K562 (cell line): ENCODE measurements around the gene FBL. TPM values are rescaled to one million over a fixed set of nuclear protein-coding genes. Genes with fewer than 3 reads are reported as not detected.

Source experiments
- CSDE1 ChIP-seq, 2 experiments: fragments of 450-650 bp; IDR thresholded peaks; 2 replicates each; pipeline ENCODE4 v1.6.1; 2016; ENCODE audit warnings: mild to moderate bottlenecking in 1 of 2
- ESRRA ChIP-seq: fragments of 450-650 bp; IDR thresholded peaks from 2 replicates; pipeline ENCODE4 v1.6.1; 2014; ENCODE audit warnings: low read depth, mild to moderate bottlenecking, moderate library complexity, borderline replicate concordance
- HDAC8 ChIP-seq: fragments of 450-650 bp; IDR thresholded peaks from 2 replicates; pipeline ENCODE4 v1.6.1; 2016; ENCODE audit warnings: mild to moderate bottlenecking, missing genetic modification characterization, moderate library complexity, missing compliant biosample characterization
- ID3 ChIP-seq, 2 experiments: fragments of 250-450 bp in 1 of 2; fragments of 450-650 bp in 1 of 2; sonication (Bioruptor Pico) in 1 of 2; IDR thresholded peaks; 2 replicates each; pipeline versions ENCODE4 v1.6.1 to v1.8.0; 2016 to 2021; ENCODE audit warnings: mild to moderate bottlenecking in 2 of 2, moderate library complexity in 2 of 2, missing compliant biosample characterization in 1 of 2, missing genetic modification characterization in 1 of 2
- ILK ChIP-seq: fragments of 450-650 bp; IDR thresholded peaks from 2 replicates; pipeline ENCODE4 v1.6.1; 2016; ENCODE audit warnings: missing genetic modification characterization, low read depth, mild to moderate bottlenecking, missing compliant biosample characterization, moderate library complexity, borderline replicate concordance
- MTF1 ChIP-seq: fragments of 250-450 bp; sonication (Bioruptor Pico); IDR thresholded peaks from 2 replicates; pipeline ENCODE4 v1.9.0; 2021; ENCODE audit warnings: moderate library complexity, mild to moderate bottlenecking, inconsistent platforms, borderline replicate concordance
- NKRF ChIP-seq: fragments of 450-650 bp; IDR thresholded peaks from 2 replicates; pipeline ENCODE4 v1.6.1; 2016; ENCODE audit warnings: borderline replicate concordance
- PHB ChIP-seq: fragments of 250-450 bp; sonication (Bioruptor Pico); IDR thresholded peaks from 2 replicates; pipeline ENCODE4 v1.5.0; 2021
- SIX5 ChIP-seq, 2 experiments: IDR thresholded peaks; 2 replicates each; pipeline ENCODE4 v1.6.1; 2011; ENCODE audit warnings: low read length in 2 of 2, borderline replicate concordance in 1 of 2, low read depth in 1 of 2, mild to moderate bottlenecking in 1 of 2, moderate library complexity in 1 of 2; ENCODE audit not compliant: insufficient read depth in 1 of 2
- polyA plus RNA-seq, 8 experiments: library from polyadenylated mRNA; depleted of rRNA in 4 of 8; stranded (reverse) in 5 of 8; unstranded in 3 of 8; fragments of >200 nt; fragmentation: Nextera tagmentation in 2 of 8; fragmentation: Illumina TruSeq in 1 of 8; extraction: Ambion mirVana in 2 of 8; extraction: Trizol in 1 of 8; gene quantifications; 2 replicates each; pipeline versions ENCODE4 v1.2.1 to v1.2.3, GENCODE V29; 2011 to 2014; ENCODE audit warnings: inconsistent platforms in 1 of 8, missing spikeins in 1 of 8
- total RNA-seq, 7 experiments: library from RNA; depleted of rRNA in 6 of 7; stranded (reverse); fragments of >200 nt in 6 of 7; fragmentation: Illumina TruSeq in 2 of 7; extraction: Trizol in 2 of 7; gene quantifications; 2 replicates each; pipeline versions ENCODE4 v1.2.1 to v1.2.3, GENCODE V29; 2011 to 2021; ENCODE audit warnings: low replicate concordance in 1 of 7
- TF ChIP-seq, protein P1 (sequence below): fragments of 250-450 bp; sonication (Bioruptor Pico); IDR thresholded peaks from 2 replicates; pipeline ENCODE4 v1.5.1; 2021; ENCODE audit warnings: mild to moderate bottlenecking

FBL gene
- total and polyA plus RNA-seq, 9 of the 15 experiments (the other 6 are each of a cell fraction or from before 2014, with no cell fraction given) = 201 to 1,696 (median 696) TPM

DNA sequence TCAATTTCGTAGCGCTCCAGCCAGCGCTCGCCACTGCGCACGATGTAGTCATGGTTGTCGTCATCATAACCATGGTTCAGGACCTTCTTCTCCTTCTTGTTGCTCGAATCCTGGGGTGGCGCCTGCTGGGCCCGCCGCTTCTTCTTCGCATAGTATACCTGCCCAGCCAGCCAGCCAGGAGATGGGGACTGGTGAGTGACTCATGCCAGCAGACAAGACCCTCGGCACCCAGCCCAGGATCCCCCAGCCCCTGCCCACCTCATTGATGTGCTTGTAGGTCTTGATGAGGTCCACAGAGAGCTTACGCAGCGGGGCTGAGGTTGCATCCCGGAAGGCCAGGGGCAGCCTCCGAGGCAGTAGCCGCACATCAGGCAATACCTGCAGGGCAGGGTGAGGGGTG lies 15.8 kb downstream of the FBL start (continued):
- TF ChIP-seq NKRF (no peak), CSDE1 (IDR thresholded peaks at IDR 0.05) (no peak), ID3 (CRISPR knock-in tag; IDR thresholded peaks at IDR 0.05) (no peak), ID3 (tag; IDR thresholded peaks at IDR 0.05) (no peak), ILK (tag) (no peak), SIX5 (IDR thresholded peaks at IDR 0.05; ENCODE audit: borderline replicate concordance in 1 of 2, insufficient read depth in 1 of 2, low read depth in 1 of 2, low read length in 2 of 2) (no peak), HDAC8 (tag) (no peak), ESRRA (no peak), MTF1 (CRISPR knock-in tag) (no peak), PHB (CRISPR knock-in tag) (no peak)
- TF ChIP-seq, protein P1, sequence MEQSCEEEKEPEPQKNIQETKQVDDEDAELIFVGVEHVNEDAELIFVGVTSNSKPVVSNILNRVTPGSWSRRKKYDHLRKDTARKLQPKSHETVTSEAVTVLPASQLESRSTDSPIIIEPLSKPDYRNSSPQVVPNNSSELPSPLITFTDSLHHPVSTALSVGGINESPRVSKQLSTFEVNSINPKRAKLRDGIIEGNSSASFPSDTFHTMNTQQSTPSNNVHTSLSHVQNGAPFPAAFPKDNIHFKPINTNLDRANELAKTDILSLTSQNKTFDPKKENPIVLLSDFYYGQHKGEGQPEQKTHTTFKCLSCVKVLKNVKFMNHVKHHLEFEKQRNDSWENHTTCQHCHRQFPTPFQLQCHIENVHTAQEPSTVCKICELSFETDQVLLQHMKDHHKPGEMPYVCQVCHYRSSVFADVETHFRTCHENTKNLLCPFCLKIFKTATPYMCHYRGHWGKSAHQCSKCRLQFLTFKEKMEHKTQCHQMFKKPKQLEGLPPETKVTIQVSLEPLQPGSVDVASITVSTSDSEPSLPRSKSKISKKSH (CRISPR knock-in tag) = no peak
- TF ChIP-seq, all 486 proteins: peak for 0
